Measurements from ENCODE around the gene CAB39.

Gene CAB39

DNA sequence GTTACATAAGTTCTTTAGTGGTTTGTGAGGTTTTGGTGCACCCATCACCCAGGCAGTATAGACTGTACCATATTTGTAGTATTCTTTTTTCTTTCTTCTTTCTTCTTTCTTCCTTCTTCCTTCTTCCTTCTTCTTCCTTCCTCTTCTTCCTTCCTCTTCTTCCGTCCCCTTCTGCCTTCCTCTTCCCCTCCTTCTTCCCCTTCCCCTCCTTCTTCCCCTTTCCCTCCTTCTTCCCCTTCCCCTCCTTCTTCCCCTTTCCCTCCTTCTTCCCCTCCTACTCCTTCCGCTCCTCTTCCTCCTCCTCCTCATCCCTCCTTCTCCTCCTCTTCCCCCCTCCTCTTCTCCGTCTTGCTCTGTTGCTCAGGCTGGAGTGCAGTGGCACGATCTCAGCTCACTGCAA lies 41.6 kb downstream of the CAB39 start:
- H3K4me3 ChIP-seq (replicated peaks; ENCODE audit: insufficient read depth, low read length): no peak overlapping the region
- H3K27ac ChIP-seq (replicated peaks): no peak overlapping the region
- no peak for DNase-seq (ENCODE audit: low read depth in 1 of 2, low spot score in 1 of 2)
- H3K27me3 ChIP-seq (ENCODE audit: insufficient read depth, poor library complexity, severe bottlenecking): no peaks in the 10 kb centered on the region
- TF ChIP-seq GABPA (IDR thresholded peaks at IDR 0.05; ENCODE audit: low read depth) (no peak), SPI1 (IDR thresholded peaks at IDR 0.05; ENCODE audit: borderline replicate concordance, low read depth) (peak; percentile 52; the same call in 1 of the 2 replicates)

DNA sequence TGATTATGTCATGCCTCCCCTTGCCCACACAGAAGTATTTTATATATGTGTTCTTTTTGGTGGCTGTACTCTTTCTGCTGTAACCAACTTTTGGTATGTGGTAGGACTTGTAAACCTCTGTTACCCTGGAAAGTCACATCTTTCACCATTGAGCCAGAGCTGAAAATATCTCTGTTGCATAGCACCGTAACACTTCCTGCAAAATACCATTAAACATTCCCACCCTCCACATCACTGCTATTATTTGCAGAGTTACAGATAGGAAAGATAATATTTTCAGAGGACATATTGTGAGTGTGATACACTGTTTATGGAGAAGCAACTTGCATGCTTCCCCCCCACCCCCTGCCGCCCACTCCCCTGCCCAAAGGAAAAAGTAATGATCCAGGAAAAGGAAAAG lies 44.8 kb downstream of the CAB39 start:
- no peaks in the 10 kb centered on the region for H3K27me3 ChIP-seq (ENCODE audit: insufficient read depth, poor library complexity, severe bottlenecking)
- no peak overlapping the region for H3K4me3 ChIP-seq (replicated peaks; ENCODE audit: insufficient read depth, low read length)
- no peak overlapping the region for H3K27ac ChIP-seq (replicated peaks)
- DNase-seq (ENCODE audit: low read depth in 1 of 2, low spot score in 1 of 2): no peak
- TF ChIP-seq, protein P1, sequence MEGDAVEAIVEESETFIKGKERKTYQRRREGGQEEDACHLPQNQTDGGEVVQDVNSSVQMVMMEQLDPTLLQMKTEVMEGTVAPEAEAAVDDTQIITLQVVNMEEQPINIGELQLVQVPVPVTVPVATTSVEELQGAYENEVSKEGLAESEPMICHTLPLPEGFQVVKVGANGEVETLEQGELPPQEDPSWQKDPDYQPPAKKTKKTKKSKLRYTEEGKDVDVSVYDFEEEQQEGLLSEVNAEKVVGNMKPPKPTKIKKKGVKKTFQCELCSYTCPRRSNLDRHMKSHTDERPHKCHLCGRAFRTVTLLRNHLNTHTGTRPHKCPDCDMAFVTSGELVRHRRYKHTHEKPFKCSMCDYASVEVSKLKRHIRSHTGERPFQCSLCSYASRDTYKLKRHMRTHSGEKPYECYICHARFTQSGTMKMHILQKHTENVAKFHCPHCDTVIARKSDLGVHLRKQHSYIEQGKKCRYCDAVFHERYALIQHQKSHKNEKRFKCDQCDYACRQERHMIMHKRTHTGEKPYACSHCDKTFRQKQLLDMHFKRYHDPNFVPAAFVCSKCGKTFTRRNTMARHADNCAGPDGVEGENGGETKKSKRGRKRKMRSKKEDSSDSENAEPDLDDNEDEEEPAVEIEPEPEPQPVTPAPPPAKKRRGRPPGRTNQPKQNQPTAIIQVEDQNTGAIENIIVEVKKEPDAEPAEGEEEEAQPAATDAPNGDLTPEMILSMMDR (IDR thresholded peaks at IDR 0.05; ENCODE audit: insufficient read depth, low read length): no peak
- TF ChIP-seq POLR2AphosphoS5 (IDR thresholded peaks at IDR 0.05; ENCODE audit: low read depth) (no peak), SPI1 (IDR thresholded peaks at IDR 0.05; ENCODE audit: borderline replicate concordance, low read depth) (no peak), GABPA (IDR thresholded peaks at IDR 0.05; ENCODE audit: low read depth) (no peak)
- TF ChIP-seq, protein P2, sequence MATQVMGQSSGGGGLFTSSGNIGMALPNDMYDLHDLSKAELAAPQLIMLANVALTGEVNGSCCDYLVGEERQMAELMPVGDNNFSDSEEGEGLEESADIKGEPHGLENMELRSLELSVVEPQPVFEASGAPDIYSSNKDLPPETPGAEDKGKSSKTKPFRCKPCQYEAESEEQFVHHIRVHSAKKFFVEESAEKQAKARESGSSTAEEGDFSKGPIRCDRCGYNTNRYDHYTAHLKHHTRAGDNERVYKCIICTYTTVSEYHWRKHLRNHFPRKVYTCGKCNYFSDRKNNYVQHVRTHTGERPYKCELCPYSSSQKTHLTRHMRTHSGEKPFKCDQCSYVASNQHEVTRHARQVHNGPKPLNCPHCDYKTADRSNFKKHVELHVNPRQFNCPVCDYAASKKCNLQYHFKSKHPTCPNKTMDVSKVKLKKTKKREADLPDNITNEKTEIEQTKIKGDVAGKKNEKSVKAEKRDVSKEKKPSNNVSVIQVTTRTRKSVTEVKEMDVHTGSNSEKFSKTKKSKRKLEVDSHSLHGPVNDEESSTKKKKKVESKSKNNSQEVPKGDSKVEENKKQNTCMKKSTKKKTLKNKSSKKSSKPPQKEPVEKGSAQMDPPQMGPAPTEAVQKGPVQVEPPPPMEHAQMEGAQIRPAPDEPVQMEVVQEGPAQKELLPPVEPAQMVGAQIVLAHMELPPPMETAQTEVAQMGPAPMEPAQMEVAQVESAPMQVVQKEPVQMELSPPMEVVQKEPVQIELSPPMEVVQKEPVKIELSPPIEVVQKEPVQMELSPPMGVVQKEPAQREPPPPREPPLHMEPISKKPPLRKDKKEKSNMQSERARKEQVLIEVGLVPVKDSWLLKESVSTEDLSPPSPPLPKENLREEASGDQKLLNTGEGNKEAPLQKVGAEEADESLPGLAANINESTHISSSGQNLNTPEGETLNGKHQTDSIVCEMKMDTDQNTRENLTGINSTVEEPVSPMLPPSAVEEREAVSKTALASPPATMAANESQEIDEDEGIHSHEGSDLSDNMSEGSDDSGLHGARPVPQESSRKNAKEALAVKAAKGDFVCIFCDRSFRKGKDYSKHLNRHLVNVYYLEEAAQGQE (IDR thresholded peaks at IDR 0.05; ENCODE audit: insufficient replicate concordance, low read depth): no peak

DNA sequence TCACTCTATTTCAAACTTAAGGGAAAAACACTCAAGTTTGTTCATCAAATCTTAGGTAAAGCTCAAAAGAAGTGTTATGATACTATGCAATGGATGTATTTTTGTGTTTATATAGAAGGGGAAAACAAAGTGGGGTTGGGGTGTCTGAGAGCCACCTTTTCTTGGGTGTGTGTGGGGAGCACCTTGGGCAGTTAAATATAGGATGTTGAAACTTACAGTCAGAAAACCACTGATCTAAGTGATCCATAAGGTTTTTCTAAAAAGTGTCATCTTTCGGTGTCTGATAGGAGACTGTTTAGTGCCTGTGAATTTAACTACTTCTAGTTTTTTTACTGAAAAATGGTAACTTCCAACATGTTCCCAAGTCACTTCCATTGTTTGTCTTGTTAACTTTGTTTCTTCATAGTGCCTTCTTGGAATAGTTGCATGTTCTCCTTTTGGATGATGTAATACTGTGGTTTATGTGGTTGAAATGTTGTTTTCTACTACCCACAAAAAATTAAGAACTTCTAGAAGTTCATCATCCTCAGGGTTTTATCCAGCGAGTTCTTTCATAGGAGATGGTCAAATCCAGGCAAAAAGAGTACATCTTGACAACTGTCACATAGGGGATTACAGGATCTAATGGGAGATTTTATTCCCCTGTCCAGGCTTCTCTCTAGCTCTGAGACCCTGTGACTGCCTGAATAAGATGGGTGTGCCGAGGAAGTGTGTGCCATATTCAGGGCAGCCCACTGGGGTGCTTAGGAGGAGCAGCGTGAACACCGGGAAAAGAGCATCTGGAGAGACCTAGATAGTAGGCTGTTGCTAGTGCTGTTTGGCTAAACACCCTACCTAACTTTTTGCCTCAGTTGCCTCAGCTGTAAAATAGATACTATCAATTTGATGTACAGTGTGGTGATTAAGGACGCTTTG lies 46.2 kb downstream of the CAB39 start:
- no peaks in the 10 kb centered on the region for H3K27me3 ChIP-seq (ENCODE audit: insufficient read depth, poor library complexity, severe bottlenecking)
- H3K4me3 ChIP-seq (replicated peaks; ENCODE audit: insufficient read depth, low read length): no peak overlapping the region
- TF ChIP-seq SPI1 (IDR thresholded peaks at IDR 0.05; ENCODE audit: borderline replicate concordance, low read depth) (peak; percentile 2; the same call in 1 of the 2 replicates), POLR2AphosphoS5 (IDR thresholded peaks at IDR 0.05; ENCODE audit: low read depth) (no peak; the same call in 1 of the 2 replicates)
- no peak overlapping the region for H3K27ac ChIP-seq (replicated peaks)
- DNase-seq (ENCODE audit: low read depth in 1 of 2, low spot score in 1 of 2): peak; percentile 47 to 64

DNA sequence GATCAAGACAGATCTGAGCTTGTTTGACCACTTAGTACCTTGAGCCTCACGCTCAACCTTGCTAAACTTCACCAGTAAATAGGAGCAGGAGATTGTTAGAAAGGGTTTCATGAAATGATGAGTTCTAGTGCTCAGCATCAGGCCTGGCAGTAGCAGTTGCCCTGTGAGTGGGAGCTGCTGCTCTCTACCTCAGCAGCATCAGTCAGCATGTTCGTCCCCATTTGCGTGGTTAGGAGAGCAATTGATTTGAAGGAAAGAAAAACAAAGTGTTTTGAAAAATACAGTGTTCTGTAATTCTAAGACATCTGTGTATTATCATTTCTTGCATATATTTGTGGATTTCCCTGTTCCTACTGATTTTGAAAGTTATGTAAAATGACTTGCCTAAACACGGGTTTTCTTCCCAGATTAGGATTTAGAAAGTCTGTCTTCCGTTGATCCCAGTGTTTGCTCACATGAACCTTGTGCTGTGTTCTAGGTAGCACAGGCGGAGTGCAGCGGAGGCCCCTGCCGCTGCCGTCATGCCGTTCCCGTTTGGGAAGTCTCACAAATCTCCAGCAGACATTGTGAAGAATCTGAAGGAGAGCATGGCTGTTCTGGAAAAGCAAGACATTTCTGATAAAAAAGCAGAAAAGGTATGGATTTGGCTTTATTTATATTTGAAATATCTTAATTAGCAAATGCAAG lies 47.0 kb downstream of the CAB39 start:
- no peak overlapping the region for H3K4me3 ChIP-seq (replicated peaks; ENCODE audit: insufficient read depth, low read length)
- no peak for DNase-seq (ENCODE audit: low read depth in 1 of 2, low spot score in 1 of 2)
- H3K27ac ChIP-seq (replicated peaks): no peak overlapping the region
- no peaks in the 10 kb centered on the region for H3K27me3 ChIP-seq (ENCODE audit: insufficient read depth, poor library complexity, severe bottlenecking)
- TF ChIP-seq, protein P1 (IDR thresholded peaks at IDR 0.05; ENCODE audit: insufficient read depth, low read length): no peak
- TF ChIP-seq SPI1 (IDR thresholded peaks at IDR 0.05; ENCODE audit: borderline replicate concordance, low read depth) (no peak), GABPA (IDR thresholded peaks at IDR 0.05; ENCODE audit: low read depth) (no peak), POLR2AphosphoS5 (IDR thresholded peaks at IDR 0.05; ENCODE audit: low read depth) (no peak)
- TF ChIP-seq, protein P2 (IDR thresholded peaks at IDR 0.05; ENCODE audit: insufficient replicate concordance, low read depth): no peak
